Measurements from ENCODE around the gene EVA1C.
A peak's percentile ranks its signal among the peaks of the same experiment; 100 is the strongest.
"Not testable (repeated sequence)": the region's sequence is repeated elsewhere in the genome, so short reads cannot be mapped to it uniquely, and the experiment has no call there.

The EVA1C gene

GRCh38 chr21:32481875-32482408 lies 69.4 kb downstream of the EVA1C start:
- Mint-ChIP-seq H3K9me3 (no peaks in the 10 kb centered on the region), H3K27ac (no peak overlapping the region), H3K4me1 (peaks cover 16% of the 10 kb centered on the region), H3K4me3 (no peak overlapping the region), H3K27me3 (no peaks in the 10 kb centered on the region)
- no peak for ATAC-seq
- no peak for DNase-seq

GRCh38 chr21:32482565-32483292 lies 70.2 kb downstream of the EVA1C start:
- Mint-ChIP-seq H3K4me1 (peaks cover 16% of the 10 kb centered on the region), H3K4me3 (no peak overlapping the region), H3K9me3 (no peaks in the 10 kb centered on the region), H3K27me3 (no peaks in the 10 kb centered on the region), H3K27ac (peak overlapping the region in 1 of 2 donors; percentile 52)
- ATAC-seq (no peak), DNase-seq (no peak)

- no peak for ATAC-seq
- DNase-seq = no peak
- Mint-ChIP-seq H3K4me3 (no peak overlapping the region), H3K27ac (no peak overlapping the region), H3K27me3 (no peaks in the 10 kb centered on the region), H3K9me3 (no peaks in the 10 kb centered on the region), H3K4me1 (peaks cover 16% of the 10 kb centered on the region)
Measured at GRCh38 chr21:32483293-32483595, 70.7 kb downstream of the EVA1C start.

- Mint-ChIP-seq H3K4me1 (peaks cover 5% of the 10 kb centered on the region), H3K9me3 (peaks cover 4 to 6% of the 10 kb centered on the region in 2 donors), H3K27me3 (no peaks in the 10 kb centered on the region), H3K4me3 (no peak overlapping the region), H3K27ac (no peak overlapping the region)
- no peak for DNase-seq
- no peak for ATAC-seq
Measured at GRCh38 chr21:32484706-32485380, 72.3 kb downstream of the EVA1C start.

- H3K4me3 Mint-ChIP-seq = no peak overlapping the region
- no peaks in the 10 kb centered on the region for H3K27me3 Mint-ChIP-seq
- DNase-seq (no peak), ATAC-seq (no peak)
- peaks cover 5% of the 10 kb centered on the region for H3K4me1 Mint-ChIP-seq
- H3K27ac Mint-ChIP-seq = no peak overlapping the region
- peaks cover 4 to 16% of the 10 kb centered on the region in 2 donors for H3K9me3 Mint-ChIP-seq
Measured at GRCh38 chr21:32492376-32492775, 79.9 kb downstream of the EVA1C start.

GRCh38 chr21:32494934-32495709 lies 82.6 kb downstream of the EVA1C start:
- Mint-ChIP-seq H3K9me3 (peaks cover 0 to 9% of the 10 kb centered on the region in 2 donors), H3K4me3 (no peak overlapping the region), H3K4me1 (peaks cover 5% of the 10 kb centered on the region), H3K27me3 (no peaks in the 10 kb centered on the region), H3K27ac (peak overlapping the region in 1 of 2 donors; percentile 81)
- DNase-seq = no peak
- no peak for ATAC-seq

GRCh38 chr21:32496568-32496967 lies 84.1 kb downstream of the EVA1C start:
- Mint-ChIP-seq H3K4me1 (peaks cover 5% of the 10 kb centered on the region), H3K4me3 (no peak overlapping the region), H3K27ac (peak overlapping the region in 1 of 2 donors; percentile 8), H3K9me3 (peaks cover 0 to 9% of the 10 kb centered on the region in 2 donors), H3K27me3 (no peaks in the 10 kb centered on the region)
- DNase-seq (no peak), ATAC-seq (no peak)

GRCh38 chr21:32499249-32500055 lies 86.9 kb downstream of the EVA1C start:
- DNase-seq (no peak), ATAC-seq (no peak)
- no peak overlapping the region for H3K4me3 Mint-ChIP-seq
- H3K27me3 Mint-ChIP-seq = no peaks in the 10 kb centered on the region
- peaks cover 0 to 9% of the 10 kb centered on the region in 2 donors for H3K9me3 Mint-ChIP-seq
- peaks cover 5% of the 10 kb centered on the region for H3K4me1 Mint-ChIP-seq
- H3K27ac Mint-ChIP-seq = no peak overlapping the region

- not testable (repeated sequence) for H3K9me3 Mint-ChIP-seq, H3K27me3 Mint-ChIP-seq, DNase-seq, H3K4me1 Mint-ChIP-seq, H3K27ac Mint-ChIP-seq, ATAC-seq, H3K4me3 Mint-ChIP-seq
Measured at GRCh38 chr21:32503641-32504040, 91.1 kb downstream of the EVA1C start.

- not testable (repeated sequence) for H3K9me3 Mint-ChIP-seq, H3K27me3 Mint-ChIP-seq, H3K4me1 Mint-ChIP-seq, H3K27ac Mint-ChIP-seq, DNase-seq, H3K4me3 Mint-ChIP-seq, ATAC-seq
Measured at GRCh38 chr21:32505767-32506166, 93.3 kb downstream of the EVA1C start.

GRCh38 chr21:32506411-32506965 lies 94.0 kb downstream of the EVA1C start:
- H3K27ac Mint-ChIP-seq, DNase-seq, H3K4me1 Mint-ChIP-seq, H3K4me3 Mint-ChIP-seq, H3K9me3 Mint-ChIP-seq, ATAC-seq, H3K27me3 Mint-ChIP-seq: not testable (repeated sequence)

GRCh38 chr21:32507342-32507919 lies 94.9 kb downstream of the EVA1C start:
- no peak overlapping the region for H3K4me3 Mint-ChIP-seq
- H3K27me3 Mint-ChIP-seq = no peaks in the 10 kb centered on the region
- H3K4me1 Mint-ChIP-seq = peaks cover 5% of the 10 kb centered on the region
- DNase-seq (no peak), ATAC-seq (no peak)
- no peak overlapping the region for H3K27ac Mint-ChIP-seq
- peaks cover 0 to 5% of the 10 kb centered on the region in 2 donors for H3K9me3 Mint-ChIP-seq

- H3K4me1 Mint-ChIP-seq, H3K4me3 Mint-ChIP-seq, H3K9me3 Mint-ChIP-seq, ATAC-seq, DNase-seq, H3K27ac Mint-ChIP-seq, H3K27me3 Mint-ChIP-seq: not testable (repeated sequence)
Measured at GRCh38 chr21:32508036-32508435, 95.5 kb downstream of the EVA1C start.

- Mint-ChIP-seq H3K27ac (no peak overlapping the region), H3K4me1 (peaks cover 5% of the 10 kb centered on the region), H3K27me3 (no peaks in the 10 kb centered on the region), H3K9me3 (peaks cover 0 to 5% of the 10 kb centered on the region in 2 donors), H3K4me3 (no peak overlapping the region)
- DNase-seq (no peak), ATAC-seq (no peak)
Measured at GRCh38 chr21:32508558-32508957, 96.1 kb downstream of the EVA1C start.

All from stimulated activated naive CD8-positive, alpha-beta T cell treated with anti-CD3 and anti-CD28 coated beads, Interleukin-15, amount 100 ng/mL, for 72 hours (primary cell).